ENCODE data around the gene SLCO3A1. TPM values are rescaled to one million over a fixed set of nuclear protein-coding genes. Genes with fewer than 3 reads are reported as not detected.
"Not testable (repeated sequence)": the region's sequence is repeated elsewhere in the genome, so short reads cannot be mapped to it uniquely, and the experiment has no call there.

Gene SLCO3A1
- total RNA-seq, 1 donor: 5.4 TPM

- H3K36me3 ChIP-seq (ENCODE audit: insufficient read depth, low read length): no peaks in the 10 kb centered on the region
Observed at GRCh38 chr15:92061511-92062195, 208.1 kb downstream of the SLCO3A1 start.

GRCh38 chr15:92062505-92062904 is 209.0 kb downstream of the SLCO3A1 start:
- Histone ChIP-seq H3K27me3 (ENCODE audit: insufficient read depth, low read length) (no peaks in the 10 kb centered on the region), H3K79me2 (ENCODE audit: insufficient read depth, low read length) (no peaks in the 10 kb centered on the region), H3K4me1 (ENCODE audit: insufficient read depth, low read length) (no peaks in the 10 kb centered on the region), H3K4me2 (ENCODE audit: insufficient read depth, low read length) (no peak overlapping the region), H2AFZ (ENCODE audit: low read length) (no peak overlapping the region), H3K27ac (ENCODE audit: low read depth, low read length) (no peak overlapping the region), H4K20me1 (ENCODE audit: insufficient read depth, low read length) (no peaks in the 10 kb centered on the region), H3K9me3 (ENCODE audit: low read depth, low read length) (no peaks in the 10 kb centered on the region), H3K36me3 (ENCODE audit: insufficient read depth, low read length) (no peaks in the 10 kb centered on the region), H3K4me3 (ENCODE audit: insufficient read depth, low read length) (no peak overlapping the region)
- DNase-seq (ENCODE audit: insufficient read length, low spot score, missing footprints): no peak
- TF ChIP-seq, protein P1, sequence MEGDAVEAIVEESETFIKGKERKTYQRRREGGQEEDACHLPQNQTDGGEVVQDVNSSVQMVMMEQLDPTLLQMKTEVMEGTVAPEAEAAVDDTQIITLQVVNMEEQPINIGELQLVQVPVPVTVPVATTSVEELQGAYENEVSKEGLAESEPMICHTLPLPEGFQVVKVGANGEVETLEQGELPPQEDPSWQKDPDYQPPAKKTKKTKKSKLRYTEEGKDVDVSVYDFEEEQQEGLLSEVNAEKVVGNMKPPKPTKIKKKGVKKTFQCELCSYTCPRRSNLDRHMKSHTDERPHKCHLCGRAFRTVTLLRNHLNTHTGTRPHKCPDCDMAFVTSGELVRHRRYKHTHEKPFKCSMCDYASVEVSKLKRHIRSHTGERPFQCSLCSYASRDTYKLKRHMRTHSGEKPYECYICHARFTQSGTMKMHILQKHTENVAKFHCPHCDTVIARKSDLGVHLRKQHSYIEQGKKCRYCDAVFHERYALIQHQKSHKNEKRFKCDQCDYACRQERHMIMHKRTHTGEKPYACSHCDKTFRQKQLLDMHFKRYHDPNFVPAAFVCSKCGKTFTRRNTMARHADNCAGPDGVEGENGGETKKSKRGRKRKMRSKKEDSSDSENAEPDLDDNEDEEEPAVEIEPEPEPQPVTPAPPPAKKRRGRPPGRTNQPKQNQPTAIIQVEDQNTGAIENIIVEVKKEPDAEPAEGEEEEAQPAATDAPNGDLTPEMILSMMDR (IDR thresholded peaks at IDR 0.05; ENCODE audit: extremely low read depth, low read depth, low read length): no peak

More at GRCh38 chr15:92061511-92062195, 208.1 kb downstream of the SLCO3A1 start:
- Histone ChIP-seq H3K27ac (ENCODE audit: low read depth, low read length) (no peak overlapping the region), H2AFZ (ENCODE audit: low read length) (no peak overlapping the region), H3K79me2 (ENCODE audit: insufficient read depth, low read length) (no peaks in the 10 kb centered on the region), H3K4me2 (ENCODE audit: insufficient read depth, low read length) (no peak overlapping the region), H3K4me3 (ENCODE audit: insufficient read depth, low read length) (no peak overlapping the region), H4K20me1 (ENCODE audit: insufficient read depth, low read length) (no peaks in the 10 kb centered on the region), H3K9me3 (ENCODE audit: low read depth, low read length) (no peaks in the 10 kb centered on the region), H3K4me1 (ENCODE audit: insufficient read depth, low read length) (no peaks in the 10 kb centered on the region), H3K27me3 (ENCODE audit: insufficient read depth, low read length) (no peaks in the 10 kb centered on the region)
- DNase-seq (ENCODE audit: insufficient read length, low spot score, missing footprints): no peak
- TF ChIP-seq, protein P1 (IDR thresholded peaks at IDR 0.05; ENCODE audit: extremely low read depth, low read depth, low read length): no peak

DNA sequence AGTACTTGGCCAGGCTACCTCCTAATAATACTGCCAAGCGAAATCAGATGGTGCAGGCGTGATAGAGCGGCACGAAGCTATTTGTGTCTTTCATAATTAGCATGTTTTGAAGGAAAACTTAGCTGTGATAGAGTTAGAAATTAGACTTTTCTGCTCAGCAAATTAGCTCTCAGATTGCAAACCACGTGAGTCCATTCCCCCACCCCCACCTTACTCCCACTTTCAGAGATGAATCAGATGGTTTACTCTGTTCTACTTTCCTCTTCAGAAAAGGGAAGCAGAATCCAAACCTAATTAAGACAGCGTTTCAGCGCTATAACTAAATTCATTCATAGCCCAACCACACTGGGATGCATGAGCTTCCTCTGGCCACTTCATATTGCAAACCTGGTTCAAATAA is 214.6 kb downstream of the SLCO3A1 start:
- H3K4me2 ChIP-seq (ENCODE audit: insufficient read depth, low read length): no peak overlapping the region
- H3K36me3 ChIP-seq (ENCODE audit: insufficient read depth, low read length): no peaks in the 10 kb centered on the region
- no peaks in the 10 kb centered on the region for H4K20me1 ChIP-seq (ENCODE audit: insufficient read depth, low read length)
- H3K4me3 ChIP-seq (ENCODE audit: insufficient read depth, low read length): no peak overlapping the region
- H2AFZ ChIP-seq (ENCODE audit: low read length): no peak overlapping the region
- DNase-seq (ENCODE audit: insufficient read length, low spot score, missing footprints): no peak
- peaks cover 4% of the 10 kb centered on the region for H3K79me2 ChIP-seq (ENCODE audit: insufficient read depth, low read length)
- H3K27me3 ChIP-seq (ENCODE audit: insufficient read depth, low read length): no peaks in the 10 kb centered on the region
- peaks cover 21% of the 10 kb centered on the region for H3K4me1 ChIP-seq (ENCODE audit: insufficient read depth, low read length)
- TF ChIP-seq, protein P1 (IDR thresholded peaks at IDR 0.05; ENCODE audit: extremely low read depth, low read depth, low read length): no peak
- H3K9me3 ChIP-seq (ENCODE audit: low read depth, low read length): no peaks in the 10 kb centered on the region
- H3K27ac ChIP-seq (ENCODE audit: low read depth, low read length): no peak overlapping the region

DNA sequence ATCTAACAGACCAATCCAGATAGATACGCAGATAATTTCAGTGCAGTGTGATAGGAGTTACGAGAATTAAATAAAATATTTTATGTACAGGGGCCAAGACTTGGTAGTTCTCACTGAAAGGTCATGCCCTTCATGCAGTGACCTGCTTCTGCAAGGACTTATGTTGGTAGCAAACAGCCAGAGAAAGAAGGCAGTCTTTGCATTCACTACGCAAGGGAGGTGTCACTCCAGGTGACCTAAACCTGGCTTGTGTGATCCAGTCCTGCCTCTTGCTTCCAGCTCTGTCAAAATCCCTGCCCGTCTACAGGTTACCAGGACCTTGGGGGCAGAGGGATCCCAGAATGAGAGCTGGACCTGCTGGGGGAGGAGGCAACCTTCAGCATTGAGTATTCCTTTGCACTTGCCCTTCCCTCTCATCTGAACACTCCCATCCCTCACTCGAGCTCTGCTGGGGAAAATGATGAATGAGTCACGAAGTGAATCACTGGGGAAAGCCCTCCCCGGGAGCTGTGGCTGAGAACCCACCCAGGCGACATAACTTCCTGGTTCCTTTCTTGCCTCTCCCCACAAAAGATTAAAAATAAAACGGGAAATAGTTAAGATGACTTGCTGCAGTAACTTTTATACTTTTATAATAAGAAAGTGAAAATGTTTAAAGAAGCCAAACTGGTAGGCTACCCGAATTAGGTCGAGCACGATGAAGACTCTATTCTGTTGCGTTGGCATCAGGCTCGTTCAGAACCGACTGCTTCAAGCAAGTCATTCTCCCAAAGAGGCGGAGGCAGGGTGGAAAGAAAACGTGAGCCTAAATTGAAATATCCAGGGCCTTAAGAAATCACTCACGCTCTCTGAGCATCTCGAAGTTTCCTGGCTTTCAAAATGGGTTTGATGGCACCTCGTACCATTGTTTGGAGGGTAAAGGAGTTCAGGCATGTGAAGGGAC is 216.1 kb downstream of the SLCO3A1 start:
- Histone ChIP-seq H3K79me2 (ENCODE audit: insufficient read depth, low read length) (peaks cover 4% of the 10 kb centered on the region), H3K27ac (ENCODE audit: low read depth, low read length) (peak overlapping the region; percentile 84), H3K9me3 (ENCODE audit: low read depth, low read length) (no peaks in the 10 kb centered on the region), H3K27me3 (ENCODE audit: insufficient read depth, low read length) (no peaks in the 10 kb centered on the region), H3K36me3 (ENCODE audit: insufficient read depth, low read length) (no peaks in the 10 kb centered on the region), H3K4me1 (ENCODE audit: insufficient read depth, low read length) (peaks cover 27% of the 10 kb centered on the region), H3K4me2 (ENCODE audit: insufficient read depth, low read length) (peak overlapping the region; percentile 80), H3K4me3 (ENCODE audit: insufficient read depth, low read length) (peak overlapping the region; percentile 60), H2AFZ (ENCODE audit: low read length) (peak overlapping the region; percentile 90), H4K20me1 (ENCODE audit: insufficient read depth, low read length) (no peaks in the 10 kb centered on the region)
- DNase-seq (ENCODE audit: insufficient read length, low spot score, missing footprints): peak; percentile 95
- TF ChIP-seq, protein P1 (IDR thresholded peaks at IDR 0.05; ENCODE audit: extremely low read depth, low read depth, low read length): no peak

GRCh38 chr15:92070251-92070650 is 216.7 kb downstream of the SLCO3A1 start:
- peak overlapping the region; percentile 60 for H3K4me3 ChIP-seq (ENCODE audit: insufficient read depth, low read length)
- H3K9me3 ChIP-seq (ENCODE audit: low read depth, low read length); H3K27me3 ChIP-seq (ENCODE audit: insufficient read depth, low read length); H3K36me3 ChIP-seq (ENCODE audit: insufficient read depth, low read length); H4K20me1 ChIP-seq (ENCODE audit: insufficient read depth, low read length); DNase-seq (ENCODE audit: insufficient read length, low spot score, missing footprints); H3K79me2 ChIP-seq (ENCODE audit: insufficient read depth, low read length): not testable (repeated sequence)
- H3K4me2 ChIP-seq (ENCODE audit: insufficient read depth, low read length): peak overlapping the region; percentile 80
- H3K4me1 ChIP-seq (ENCODE audit: insufficient read depth, low read length): peaks cover 29% of the 10 kb centered on the region
- peak overlapping the region; percentile 90 for H2AFZ ChIP-seq (ENCODE audit: low read length)
- H3K27ac ChIP-seq (ENCODE audit: low read depth, low read length): peak overlapping the region; percentile 84
